Left lung (tissue), 10 donors: ENCODE data around the gene GRIK3. TPM values are rescaled to one million over a fixed set of nuclear protein-coding genes. Genes with fewer than 3 reads are reported as not detected.

ENCODE experiments used
- ATAC-seq: fragments of 200-7000 bp; cut with Tn5 transposase; one replicate; pipeline ENCODE4 v1.9.1; 2020; ENCODE audit warnings: moderate library complexity
- DNase-seq, 4 donors: peaks; one replicate each; pipeline ENCODE4 v3.0.0-alpha.2; 2013 to 2020
- H3K27ac ChIP-seq, 2 donors: fragments of 200-600 bp; sonication (generic) in 1 of 2; one replicate each; pipeline versions ENCODE4 v1.5.0 to v1.8.0; 2020 to 2021
- H3K27me3 ChIP-seq, 2 donors: fragments of 200-600 bp; sonication (generic) in 1 of 2; one replicate each; pipeline versions ENCODE4 v1.5.0 to v1.8.0; 2020 to 2021
- H3K36me3 ChIP-seq, 2 donors: fragments of 200-600 bp; sonication (generic) in 1 of 2; one replicate each; pipeline versions ENCODE4 v1.5.0 to v1.8.0; 2020 to 2021
- H3K4me1 ChIP-seq, 2 donors: fragments of 200-600 bp; one replicate each; pipeline ENCODE4 v1.8.0; 2021
- H3K4me3 ChIP-seq, 2 donors: fragments of 200-600 bp; sonication (generic) in 1 of 2; one replicate each; pipeline versions ENCODE4 v1.5.0 to v1.8.0; 2020 to 2021; ENCODE audit warnings: mild to moderate bottlenecking in 1 of 2
- H3K9me3 ChIP-seq, 2 donors: fragments of 200-600 bp; sonication (generic) in 1 of 2; one replicate each; pipeline versions ENCODE4 v1.5.0 to v1.8.0; 2020 to 2021
- intact Hi-C, 2 donors: fragments of 100-400 bp; cut with DNase I; formaldehyde crosslinking; loops; one replicate each; pipeline versions ENCODE4 v1.11.2 to v1.14.2; 2022
- polyA plus RNA-seq, 6 donors: library from polyadenylated mRNA; unstranded; fragments of 120-200 nt; gene quantifications; one replicate each; pipeline ENCODE4 v1.2.1, GENCODE V29; 2013; ENCODE audit not compliant: insufficient read length in 6 of 6
- total RNA-seq, 2 donors: library from RNA; stranded (reverse); fragmentation: NEBNext Ultra II Directional; extraction: Animal tissue kit (Norgen Biotek cat#: 25700); gene quantifications; one replicate each; pipeline ENCODE4 v1.2.1, GENCODE V29; 2021
- TF ChIP-seq, protein P1 (sequence below), 2 donors: fragments of 200-600 bp; sonication (generic) in 1 of 2; IDR thresholded peaks; one replicate each; pipeline versions ENCODE4 v1.5.0 to v1.8.0; 2021; ENCODE audit warnings: antibody characterized with exemption in 2 of 2
- donor health status: DM: no; HTN: yes; CAD: no.
- donor health status: DM: no; HTN: no; CAD: no.

Gene GRIK3
- total and polyA plus RNA-seq, 8 donors, result 0.18 to 1.2 (median 0.48) TPM; not detected in 1

DNA sequence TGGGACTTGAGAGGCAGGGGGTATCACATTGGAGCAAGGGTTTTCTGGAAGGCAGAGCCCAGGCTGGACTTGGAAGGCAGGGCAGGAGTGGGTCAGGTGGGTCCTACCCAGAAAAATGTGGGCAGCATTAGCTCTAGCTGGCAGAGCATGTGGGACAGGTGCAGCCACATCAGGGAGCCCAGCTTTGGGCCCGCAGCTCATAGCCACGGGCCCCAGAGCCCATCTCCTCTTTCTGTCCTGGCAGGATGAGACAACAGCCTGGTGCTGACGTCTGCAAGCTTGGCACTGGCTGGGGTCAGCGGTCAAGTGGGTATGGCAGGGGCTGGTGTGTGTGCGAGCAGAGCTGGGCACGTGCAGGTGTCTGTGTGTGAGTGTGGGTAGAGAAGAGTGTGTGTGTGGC is 154.7 kb downstream of the GRIK3 start:
- no peaks in the 10 kb centered on the region for H3K4me1 ChIP-seq
- H3K9me3 ChIP-seq, result no peaks in the 10 kb centered on the region
- H3K4me3 ChIP-seq, result no peak overlapping the region
- H3K27ac ChIP-seq, result no peak overlapping the region
- H3K36me3 ChIP-seq, result no peaks in the 10 kb centered on the region
- intact Hi-C loops, result no loop called here
- DNase-seq (no peak), ATAC-seq (no peak)
- H3K27me3 ChIP-seq, result peaks cover 0 to 17% of the 10 kb centered on the region in 2 donors
- TF ChIP-seq, protein P1, sequence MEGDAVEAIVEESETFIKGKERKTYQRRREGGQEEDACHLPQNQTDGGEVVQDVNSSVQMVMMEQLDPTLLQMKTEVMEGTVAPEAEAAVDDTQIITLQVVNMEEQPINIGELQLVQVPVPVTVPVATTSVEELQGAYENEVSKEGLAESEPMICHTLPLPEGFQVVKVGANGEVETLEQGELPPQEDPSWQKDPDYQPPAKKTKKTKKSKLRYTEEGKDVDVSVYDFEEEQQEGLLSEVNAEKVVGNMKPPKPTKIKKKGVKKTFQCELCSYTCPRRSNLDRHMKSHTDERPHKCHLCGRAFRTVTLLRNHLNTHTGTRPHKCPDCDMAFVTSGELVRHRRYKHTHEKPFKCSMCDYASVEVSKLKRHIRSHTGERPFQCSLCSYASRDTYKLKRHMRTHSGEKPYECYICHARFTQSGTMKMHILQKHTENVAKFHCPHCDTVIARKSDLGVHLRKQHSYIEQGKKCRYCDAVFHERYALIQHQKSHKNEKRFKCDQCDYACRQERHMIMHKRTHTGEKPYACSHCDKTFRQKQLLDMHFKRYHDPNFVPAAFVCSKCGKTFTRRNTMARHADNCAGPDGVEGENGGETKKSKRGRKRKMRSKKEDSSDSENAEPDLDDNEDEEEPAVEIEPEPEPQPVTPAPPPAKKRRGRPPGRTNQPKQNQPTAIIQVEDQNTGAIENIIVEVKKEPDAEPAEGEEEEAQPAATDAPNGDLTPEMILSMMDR (IDR thresholded peaks at IDR 0.05), result no peak

GRCh38 chr1:36876990-36877389 is 157.3 kb downstream of the GRIK3 start:
- no peak overlapping the region for H3K27ac ChIP-seq
- DNase-seq, result no peak
- H3K4me1 ChIP-seq, result no peaks in the 10 kb centered on the region
- TF ChIP-seq, protein P1 (IDR thresholded peaks at IDR 0.05), result no peak
- H3K4me3 ChIP-seq, result no peak overlapping the region
- H3K9me3 ChIP-seq, result no peaks in the 10 kb centered on the region
- no peak for ATAC-seq
- no peaks in the 10 kb centered on the region for H3K36me3 ChIP-seq
- H3K27me3 ChIP-seq, result peaks cover 0 to 17% of the 10 kb centered on the region in 2 donors
- intact Hi-C loops, result no loop called here

GRCh38 chr1:36874271-36875060 is 159.8 kb downstream of the GRIK3 start:
- H3K4me3 ChIP-seq, result no peak overlapping the region
- intact Hi-C loops, result no loop called here

GRCh38 chr1:36872858-36873257 is 161.5 kb downstream of the GRIK3 start:
- DNase-seq (no peak), ATAC-seq (no peak)
- peaks cover 0 to 17% of the 10 kb centered on the region in 2 donors for H3K27me3 ChIP-seq
- intact Hi-C loops, result no loop called here
- TF ChIP-seq, protein P1 (IDR thresholded peaks at IDR 0.05), result no peak
- no peak overlapping the region for H3K4me3 ChIP-seq
- H3K4me1 ChIP-seq, result no peaks in the 10 kb centered on the region
- H3K9me3 ChIP-seq, result no peaks in the 10 kb centered on the region
- H3K27ac ChIP-seq, result no peak overlapping the region
- H3K36me3 ChIP-seq, result no peaks in the 10 kb centered on the region

More at GRCh38 chr1:36874271-36875060, 159.8 kb downstream of the GRIK3 start:
- H3K27ac ChIP-seq, result no peak overlapping the region
- H3K9me3 ChIP-seq, result no peaks in the 10 kb centered on the region
- no peaks in the 10 kb centered on the region for H3K4me1 ChIP-seq
- no peak for DNase-seq
- TF ChIP-seq, protein P1 (IDR thresholded peaks at IDR 0.05), result no peak
- H3K27me3 ChIP-seq, result peaks cover 0 to 17% of the 10 kb centered on the region in 2 donors
- H3K36me3 ChIP-seq, result no peaks in the 10 kb centered on the region
- no peak for ATAC-seq

DNA sequence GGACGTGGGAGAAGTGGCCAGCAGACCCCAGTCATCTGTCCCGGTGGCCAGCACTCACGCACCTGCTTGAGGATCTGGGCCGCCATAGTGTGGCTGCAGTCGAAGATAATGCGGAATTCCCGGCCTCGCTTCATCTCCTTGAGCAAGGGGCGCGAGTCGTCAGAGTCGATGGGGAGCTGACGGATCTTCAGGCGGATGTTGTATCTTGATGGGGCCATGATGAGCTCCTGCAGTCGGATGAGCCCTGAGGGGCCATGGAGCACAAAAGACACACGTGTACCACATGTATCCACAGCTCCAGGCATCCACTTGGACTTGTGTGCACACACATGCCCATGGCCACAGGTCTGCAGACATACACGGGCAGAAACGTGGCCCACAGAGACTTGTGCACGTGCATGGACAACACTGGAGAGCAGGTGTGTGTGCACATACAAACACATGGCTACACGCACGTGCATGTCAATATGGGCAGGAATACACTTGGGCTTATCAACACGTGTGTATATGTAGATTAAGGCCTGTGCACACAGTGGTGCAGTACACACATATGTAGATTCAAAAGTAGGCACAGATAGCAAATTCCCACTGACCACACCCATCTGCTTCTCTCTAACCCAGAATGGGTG is 162.1 kb downstream of the GRIK3 start:
- TF ChIP-seq, protein P1 (IDR thresholded peaks at IDR 0.05), result no peak
- Histone ChIP-seq H3K4me3 (no peak overlapping the region), H3K27me3 (peaks cover 0 to 14% of the 10 kb centered on the region in 2 donors), H3K4me1 (no peaks in the 10 kb centered on the region), H3K27ac (no peak overlapping the region), H3K9me3 (no peaks in the 10 kb centered on the region), H3K36me3 (no peaks in the 10 kb centered on the region)
- ATAC-seq (no peak), DNase-seq (no peak)
- intact Hi-C loops, result no loop called here
